GM18909 (cell line): Measurements from ENCODE around the gene SYNC.
"Not testable (repeated sequence)": the region's sequence is repeated elsewhere in the genome, so short reads cannot be mapped to it uniquely, and the experiment has no call there.

Experiments
- ATAC-seq: cut with Tn5 transposase; IDR thresholded peaks from one replicate; pipeline ENCODE4 v1.9.1; 2021; ENCODE audit warnings: mild to moderate bottlenecking; ENCODE audit not compliant: unreplicated experiment, poor library complexity

Gene SYNC

DNA sequence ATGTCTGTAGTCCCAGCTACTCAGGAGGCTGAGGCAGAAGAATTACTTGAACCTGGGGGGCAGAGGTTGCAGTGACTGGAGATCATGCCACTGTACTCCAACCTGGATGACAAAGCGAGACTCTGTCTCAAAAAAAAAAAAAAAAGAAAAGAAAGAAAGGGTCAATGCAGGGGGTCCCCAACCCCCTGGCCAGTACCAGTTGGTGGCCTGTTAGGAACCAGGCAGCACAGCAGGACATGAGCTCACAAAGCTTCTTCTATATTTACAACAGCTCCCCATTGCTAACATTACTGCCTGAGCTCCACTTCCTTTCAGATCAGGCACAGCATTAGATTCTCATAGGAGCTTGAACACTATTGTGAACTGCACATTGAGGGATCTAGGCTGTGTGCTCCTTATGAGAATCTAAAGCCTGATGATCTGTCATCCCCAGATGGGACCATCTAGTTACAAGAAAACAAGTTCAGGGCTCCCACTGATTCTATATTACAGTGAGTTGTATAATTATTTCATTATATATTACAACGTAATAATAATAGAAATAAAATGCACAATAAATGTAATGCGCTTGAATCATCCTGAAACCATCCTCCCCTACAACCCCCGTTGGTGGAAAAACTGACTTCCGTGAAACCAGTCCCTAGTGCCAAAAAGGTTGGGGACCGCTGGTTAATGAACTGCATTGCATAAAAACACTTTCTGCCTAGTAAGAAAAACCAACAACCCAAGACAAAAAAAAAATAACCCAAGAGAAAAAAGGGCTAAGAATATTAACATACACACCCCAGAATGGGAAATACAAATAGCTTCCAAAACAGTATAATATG is 55.0 kb downstream of the SYNC start:
- no peak for ATAC-seq

DNA sequence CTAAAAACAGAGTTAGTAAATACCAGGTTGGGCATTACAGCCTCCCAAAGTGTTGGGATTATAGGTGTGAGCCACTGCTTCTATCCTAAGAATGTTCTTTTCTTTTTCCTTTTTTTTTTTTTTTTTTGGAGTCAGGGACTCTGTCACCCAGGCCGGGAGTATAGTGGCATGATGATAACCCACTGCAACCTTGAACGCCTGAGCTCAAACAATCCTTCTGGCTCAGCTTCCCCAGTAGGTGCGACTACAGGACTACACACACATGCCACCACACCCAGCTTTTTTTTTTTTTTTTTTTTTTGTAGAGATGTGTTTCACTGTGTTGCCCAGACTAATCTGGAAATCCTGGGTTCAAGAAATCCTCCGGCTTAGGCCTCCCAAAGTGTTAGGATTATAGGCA is 58.1 kb downstream of the SYNC start:
- no peak for ATAC-seq

DNA sequence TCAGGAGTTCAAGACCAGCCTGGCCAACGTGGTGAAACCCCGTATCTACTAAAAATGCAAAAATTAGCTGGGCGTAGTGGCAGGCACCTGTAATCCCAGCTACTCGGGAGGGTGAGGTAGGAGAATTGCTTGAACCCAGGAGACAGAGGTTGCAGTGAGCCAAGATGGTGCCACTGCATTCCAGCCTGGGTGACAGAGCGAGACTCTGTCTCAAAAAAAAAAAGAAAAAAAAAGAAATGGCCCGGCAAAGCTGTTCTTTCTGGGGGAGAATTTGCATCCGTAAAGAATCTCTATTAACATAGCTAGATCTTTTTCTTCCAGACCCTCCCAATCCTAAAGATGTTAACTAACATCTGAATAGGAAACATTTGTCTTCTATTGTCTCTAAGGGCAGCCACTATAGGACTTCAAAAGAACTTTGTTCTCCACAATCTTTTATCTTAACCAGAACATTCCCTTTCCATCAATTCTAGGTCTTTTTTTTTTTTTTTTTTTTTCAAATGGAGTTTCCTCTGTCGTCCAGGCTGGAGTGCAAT is 60.2 kb downstream of the SYNC start:
- ATAC-seq, result not testable (repeated sequence)

DNA sequence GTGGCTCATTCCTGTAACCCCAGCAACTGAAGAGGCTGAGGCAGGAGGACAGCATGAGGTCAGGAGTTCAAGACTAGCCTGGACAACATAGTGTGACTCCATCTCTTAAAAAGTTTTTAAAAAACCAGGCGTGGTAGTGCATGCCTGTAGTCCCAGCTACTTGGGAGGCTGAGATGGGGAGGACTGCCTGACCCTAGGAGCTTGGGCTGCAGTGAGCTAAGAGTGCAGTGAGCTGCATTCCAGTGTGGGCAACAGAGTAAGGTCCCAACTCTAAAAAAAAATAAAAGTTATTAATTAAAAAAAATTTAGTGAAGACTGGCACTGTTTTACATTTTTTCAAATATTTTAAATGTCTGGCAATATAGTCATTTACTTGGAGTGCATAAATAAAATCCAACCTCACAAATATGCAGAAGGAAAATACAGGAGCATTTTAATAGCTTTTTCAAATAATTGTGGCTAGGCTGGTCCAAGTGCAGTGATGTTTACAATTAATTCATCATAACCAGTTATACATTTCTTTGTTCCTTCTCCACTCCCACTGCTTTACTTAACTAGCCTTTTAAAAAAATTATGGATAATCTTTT is 63.0 kb downstream of the SYNC start:
- no peak for ATAC-seq

DNA sequence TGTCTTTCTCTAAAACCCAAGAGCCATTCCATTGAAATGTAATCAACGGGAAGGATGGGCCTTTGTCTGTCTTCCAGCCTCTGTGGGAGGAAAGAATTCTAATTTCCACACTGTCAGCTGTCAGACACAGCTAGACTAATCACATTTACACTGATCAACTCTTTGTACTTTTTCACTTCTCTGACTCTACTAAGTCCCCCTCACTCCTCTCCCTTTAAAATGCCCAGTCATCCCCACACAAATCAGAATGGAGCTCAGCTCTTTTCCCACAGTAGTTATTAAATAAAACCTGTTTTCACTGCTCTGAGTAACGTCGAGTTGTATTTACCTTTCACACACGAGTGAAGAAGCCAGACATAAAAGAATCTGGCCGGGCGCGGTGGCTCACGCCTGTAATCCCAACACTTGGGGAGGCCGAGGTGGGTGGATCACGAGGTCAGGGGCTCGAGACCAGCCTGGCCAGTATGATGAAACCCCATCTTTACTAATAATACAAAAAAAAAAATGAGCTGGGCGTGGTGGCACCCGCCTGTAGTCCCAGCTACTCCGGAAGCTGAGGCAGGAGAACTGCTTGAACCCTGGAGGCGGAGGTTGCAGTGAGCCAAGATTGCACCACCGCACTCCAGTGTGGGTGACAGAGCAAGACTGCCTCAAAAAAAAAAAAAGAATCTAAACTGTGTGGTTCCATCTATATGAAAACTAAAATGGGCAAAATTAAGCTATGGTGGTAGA is 65.5 kb downstream of the SYNC start:
- ATAC-seq, result no peak

DNA sequence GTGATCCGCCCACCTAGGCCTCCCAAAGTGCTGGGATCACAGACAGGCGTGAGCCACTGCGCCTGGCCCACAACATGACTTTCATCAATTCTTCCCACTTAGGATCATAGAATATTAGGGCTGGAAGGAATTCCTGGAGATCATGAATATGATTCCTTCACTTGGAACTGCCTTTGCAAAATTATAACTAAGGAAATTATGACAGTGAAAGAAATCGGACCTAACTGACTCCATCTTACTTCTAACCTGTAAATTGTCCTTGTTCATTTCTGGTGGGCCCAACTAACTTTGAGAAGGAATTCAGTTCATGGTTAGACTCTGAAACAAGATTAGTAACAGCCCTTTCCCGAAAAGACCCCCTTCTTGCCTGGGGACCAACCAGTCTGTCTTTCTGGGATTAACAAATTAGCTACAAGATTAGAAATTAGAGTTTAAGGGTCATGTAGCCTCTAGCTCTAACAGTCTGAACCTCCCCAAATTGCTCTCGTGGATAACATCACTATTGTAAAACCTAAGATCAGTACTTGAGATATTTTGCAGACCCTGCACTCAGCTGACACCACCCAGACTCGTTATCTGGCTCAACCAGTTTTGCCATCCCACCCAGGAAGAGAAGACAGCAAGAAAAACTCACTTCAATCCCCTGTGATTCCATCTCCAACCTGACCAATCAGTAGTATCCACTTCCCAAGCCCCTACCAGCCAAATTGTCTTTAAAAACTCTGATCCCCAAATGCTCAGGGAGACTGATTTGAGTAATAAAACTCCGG is 66.9 kb downstream of the SYNC start:
- no peak for ATAC-seq

DNA sequence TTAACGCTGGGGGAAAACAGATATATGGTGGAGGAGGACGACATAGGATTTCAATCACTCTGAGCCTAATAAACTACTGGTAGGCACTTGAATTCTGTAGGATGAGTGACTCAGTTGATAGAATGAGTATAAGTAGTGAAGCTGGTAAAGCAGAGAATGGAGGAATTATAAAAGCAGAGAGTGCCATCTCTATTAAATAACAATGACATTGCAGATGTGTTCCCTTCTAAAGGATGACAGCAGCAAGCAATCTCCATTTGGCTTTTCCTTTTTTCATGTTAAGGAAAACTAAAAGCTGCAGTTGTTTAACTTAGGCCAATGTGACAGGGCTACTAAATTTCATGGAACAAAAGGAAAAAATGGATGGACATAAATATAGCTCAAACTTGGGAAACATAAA is 69.7 kb downstream of the SYNC start:
- ATAC-seq, result no peak

DNA sequence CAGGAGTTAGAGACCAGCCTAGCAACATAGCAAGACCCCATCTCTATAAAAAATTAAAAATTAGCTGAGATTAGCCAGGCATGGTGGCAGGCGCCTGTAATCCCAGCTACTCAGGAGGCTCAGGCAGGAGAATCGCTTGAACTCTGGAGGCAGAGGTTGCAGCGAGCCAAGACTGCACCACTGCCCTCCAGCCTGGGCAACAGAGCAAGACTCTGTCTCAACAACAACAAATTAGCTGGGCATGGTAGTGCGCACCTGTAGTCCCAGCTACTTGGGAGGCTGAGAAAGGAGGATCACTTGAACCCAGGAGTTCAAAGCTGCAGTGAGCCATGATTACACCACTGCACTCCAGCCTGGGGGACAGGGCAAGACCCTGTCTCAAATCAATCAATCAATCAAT is 72.4 kb downstream of the SYNC start:
- ATAC-seq, result not testable (repeated sequence)
